T-helper 1 cell (primary cell): Measurements from ENCODE around the gene SLC27A1.
"Not testable (repeated sequence)": the region's sequence is repeated elsewhere in the genome, so short reads cannot be mapped to it uniquely, and the experiment has no call there.

ENCODE experiments used
- DNase-seq, 5 donors: peaks; one replicate each; pipeline ENCODE4 v3.0.0-alpha.2; 2012 to 2020

Gene SLC27A1

DNA sequence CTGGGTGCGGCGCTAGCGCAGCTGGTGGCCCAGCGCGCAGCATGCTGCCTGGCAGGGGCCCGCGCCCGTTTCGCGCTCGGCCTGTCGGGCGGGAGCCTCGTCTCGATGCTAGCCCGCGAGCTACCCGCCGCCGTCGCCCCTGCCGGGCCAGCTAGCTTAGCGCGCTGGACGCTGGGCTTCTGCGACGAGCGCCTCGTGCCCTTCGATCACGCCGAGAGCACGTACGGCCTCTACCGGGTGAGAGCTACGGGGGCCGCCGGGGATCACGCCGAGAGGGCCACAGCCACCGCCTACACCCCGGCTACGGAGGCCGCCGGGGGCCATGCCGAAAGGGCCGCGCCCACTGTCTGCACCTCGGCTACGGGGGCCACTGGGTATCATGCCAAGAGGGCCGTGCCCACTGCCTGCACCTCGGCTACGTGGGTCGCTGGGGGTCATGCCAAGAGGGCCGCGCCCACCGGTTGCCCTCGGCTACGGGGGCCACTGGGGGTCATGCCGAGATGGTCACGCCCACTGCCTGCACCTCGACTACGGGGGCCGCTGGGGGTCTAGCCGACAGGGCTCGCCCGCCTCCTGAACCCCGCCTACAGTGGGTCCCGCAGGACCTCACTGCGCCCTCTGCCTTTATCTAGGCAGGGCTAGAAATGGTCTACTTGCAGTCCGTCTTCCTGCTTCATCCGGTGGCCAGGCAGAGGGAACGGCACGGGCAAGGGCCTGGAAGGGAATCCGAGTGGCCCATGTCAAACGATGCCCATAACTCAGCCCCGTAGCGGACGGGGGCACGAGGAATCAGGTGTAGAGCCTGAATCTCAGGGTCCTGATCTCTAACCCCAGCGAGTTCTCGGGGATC is 41.6 kb downstream of the SLC27A1 start:
- DNase-seq, result peak; percentile 69 to 91 (median 80)

DNA sequence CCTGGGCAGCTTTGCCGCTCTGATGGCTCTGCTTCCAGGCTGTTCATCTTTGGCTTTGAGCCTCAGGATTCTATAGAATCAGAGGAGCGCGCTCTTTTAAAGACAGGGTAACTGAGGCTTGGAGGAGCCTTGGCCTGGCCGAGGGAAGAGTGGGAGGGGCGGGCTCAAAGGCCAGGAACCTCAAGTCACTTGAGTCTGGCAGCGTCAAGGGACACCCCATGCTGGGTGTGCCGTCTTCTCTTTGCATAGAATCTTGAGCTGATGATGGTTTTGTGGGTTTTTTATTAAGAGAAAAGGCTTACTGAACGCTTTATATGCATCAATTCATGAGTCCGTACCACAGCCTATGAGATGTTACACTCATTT is 42.2 kb downstream of the SLC27A1 start:
- no peak for DNase-seq

DNA sequence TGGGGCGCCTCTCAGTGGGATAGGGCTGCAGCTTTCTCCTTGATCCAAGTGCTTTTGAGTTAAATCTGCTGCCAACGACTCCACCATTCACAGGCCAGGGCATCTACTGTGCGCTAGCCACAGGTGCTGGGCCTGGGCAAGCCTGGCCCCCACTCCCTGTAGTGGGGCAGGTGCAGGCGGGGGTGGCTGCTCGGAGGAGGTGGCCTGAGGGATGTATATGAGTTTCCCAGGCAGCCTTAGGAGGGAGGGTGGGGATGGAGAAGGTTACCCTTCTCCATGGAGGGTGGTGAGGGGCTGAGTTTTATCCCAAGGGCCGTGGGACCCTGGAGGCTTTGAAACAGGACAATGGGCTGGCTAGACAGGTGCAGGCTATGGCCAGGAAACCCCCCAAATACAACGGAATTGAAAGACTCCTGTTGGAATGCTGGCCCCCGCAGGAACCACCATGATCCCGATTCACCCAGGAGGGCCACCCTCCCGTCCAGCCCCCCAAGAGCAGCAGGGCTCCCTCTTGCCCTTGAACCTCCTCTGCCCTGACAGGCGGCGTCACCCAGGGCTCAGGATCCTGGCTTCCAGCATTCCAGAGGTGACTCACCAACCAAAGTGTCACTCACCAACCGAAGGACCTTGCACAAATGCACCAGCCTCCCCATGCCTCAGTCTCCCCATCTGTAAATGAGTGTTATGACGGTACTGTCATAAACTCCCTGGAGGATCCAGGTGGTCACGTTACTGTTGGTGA is 45.3 kb downstream of the SLC27A1 start:
- DNase-seq, result no peak

DNA sequence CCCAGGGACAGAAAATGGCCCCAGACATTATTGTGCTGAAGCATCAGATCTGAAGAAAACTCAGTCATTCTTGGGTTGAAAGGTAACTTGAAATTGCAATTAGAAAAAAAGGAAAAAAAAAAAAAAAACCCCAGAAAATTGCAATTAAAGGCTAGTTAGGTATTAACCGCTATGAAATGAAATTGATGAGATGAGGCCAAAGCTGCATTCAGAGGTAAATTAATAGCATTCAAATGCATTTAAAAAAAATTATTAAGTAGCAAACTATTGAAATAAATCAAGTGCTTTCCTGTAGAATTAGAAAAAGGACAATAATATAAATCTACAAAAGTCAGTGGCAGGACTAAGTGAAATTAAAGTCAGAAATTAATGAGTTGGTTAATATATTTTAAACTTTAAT is 47.6 kb downstream of the SLC27A1 start:
- no peak for DNase-seq

DNA sequence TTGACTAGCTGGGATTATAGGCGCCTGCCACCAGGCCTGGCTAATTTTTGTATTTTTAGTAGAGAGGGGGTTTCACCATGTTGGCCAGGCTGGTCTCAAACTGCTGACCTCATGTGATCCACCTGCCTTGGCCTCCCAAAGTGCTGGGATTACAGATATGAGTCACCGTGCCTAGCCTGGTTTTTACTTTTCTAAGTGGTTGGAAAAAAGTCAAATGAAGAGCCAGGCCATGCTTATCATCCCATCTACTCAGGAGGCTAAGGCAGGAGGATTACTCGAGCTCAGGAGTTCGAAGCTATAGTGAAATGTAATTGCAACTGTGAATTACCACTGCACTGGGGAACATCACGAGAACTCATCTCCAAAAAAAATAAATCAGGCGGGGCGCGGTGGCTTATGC is 48.3 kb downstream of the SLC27A1 start:
- not testable (repeated sequence) for DNase-seq

DNA sequence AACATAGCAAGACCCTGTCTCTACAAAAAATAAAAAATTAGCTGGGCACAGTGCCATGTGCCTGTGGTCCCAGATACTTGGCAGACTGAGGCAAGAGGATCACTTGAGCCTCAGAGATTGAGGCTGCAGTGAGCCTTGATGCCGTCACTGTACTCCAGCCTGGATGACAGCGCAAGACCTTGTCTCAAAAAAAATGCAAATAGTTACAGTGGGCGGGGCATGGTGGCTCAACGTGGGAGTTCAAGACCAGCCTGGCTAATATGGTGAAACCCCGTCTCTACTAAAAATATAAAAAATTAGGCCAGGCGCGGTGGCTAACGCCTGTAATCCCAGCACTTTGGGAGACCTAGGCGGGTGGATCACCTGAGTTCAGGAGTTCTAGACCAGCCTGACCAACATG is 49.6 kb downstream of the SLC27A1 start:
- DNase-seq, result no peak

DNA sequence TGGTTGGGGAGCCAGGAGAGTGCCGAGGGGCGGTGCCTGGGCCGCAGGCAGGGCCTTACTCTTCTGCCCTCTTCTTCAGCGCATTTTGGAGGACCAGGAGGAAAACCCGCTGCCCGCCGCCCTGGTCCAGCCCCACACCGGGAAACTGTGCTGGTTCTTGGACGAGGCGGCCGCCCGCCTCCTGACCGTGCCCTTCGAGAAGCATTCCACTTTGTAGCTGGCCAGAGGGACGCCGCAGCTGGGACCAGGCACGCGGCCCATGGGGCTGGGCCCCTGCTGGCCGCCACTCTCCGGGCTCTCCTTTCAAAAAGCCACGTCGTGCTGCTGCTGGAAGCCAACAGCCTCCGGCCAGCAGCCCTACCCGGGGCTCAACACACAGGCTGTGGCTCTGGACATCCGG is 50.5 kb downstream of the SLC27A1 start:
- no peak for DNase-seq

DNA sequence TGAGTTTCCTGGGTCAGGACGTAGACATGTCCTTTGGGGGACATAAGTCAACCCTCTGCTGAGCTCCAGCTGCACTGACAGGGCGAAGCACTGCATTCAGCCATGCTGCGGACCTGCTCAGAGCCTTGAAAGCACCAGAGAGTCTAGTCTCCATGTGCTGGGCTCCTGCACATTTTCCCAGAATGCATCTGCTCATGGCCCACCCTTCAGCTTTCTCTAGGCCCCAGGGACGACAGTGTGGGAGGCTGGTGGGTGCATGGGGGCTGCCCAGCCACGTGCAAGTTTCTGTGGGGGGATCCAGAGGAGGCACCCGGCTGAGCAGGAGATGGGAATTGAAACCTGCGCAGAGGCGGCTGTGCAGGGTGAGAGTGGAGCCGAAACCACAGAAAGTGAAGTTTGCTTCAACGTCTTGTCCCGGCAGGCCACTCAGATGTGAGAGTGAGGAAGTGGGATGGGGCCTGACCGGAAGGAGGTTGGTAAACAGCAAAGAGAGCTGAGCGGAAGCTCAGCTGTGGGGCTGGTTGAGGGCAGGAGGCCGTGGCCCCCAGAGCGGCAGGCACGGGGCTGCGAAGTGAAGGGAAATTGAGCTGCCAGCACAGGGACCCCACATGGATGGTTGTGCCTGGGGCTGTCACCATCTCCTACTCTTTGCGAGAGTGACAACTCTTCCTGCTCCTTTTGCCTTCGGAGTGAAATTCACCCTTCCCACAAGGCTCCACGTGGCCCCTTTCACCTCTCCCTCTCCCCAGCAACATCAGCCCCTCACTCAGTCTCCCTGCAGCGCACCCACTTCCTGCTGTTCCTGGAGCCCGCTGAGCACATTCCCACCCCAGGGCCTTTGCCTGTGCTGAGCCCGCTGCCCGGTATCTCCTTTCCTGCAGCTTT is 52.9 kb downstream of the SLC27A1 start:
- peak in 1 of 5 donors; percentile 82 for DNase-seq

DNA sequence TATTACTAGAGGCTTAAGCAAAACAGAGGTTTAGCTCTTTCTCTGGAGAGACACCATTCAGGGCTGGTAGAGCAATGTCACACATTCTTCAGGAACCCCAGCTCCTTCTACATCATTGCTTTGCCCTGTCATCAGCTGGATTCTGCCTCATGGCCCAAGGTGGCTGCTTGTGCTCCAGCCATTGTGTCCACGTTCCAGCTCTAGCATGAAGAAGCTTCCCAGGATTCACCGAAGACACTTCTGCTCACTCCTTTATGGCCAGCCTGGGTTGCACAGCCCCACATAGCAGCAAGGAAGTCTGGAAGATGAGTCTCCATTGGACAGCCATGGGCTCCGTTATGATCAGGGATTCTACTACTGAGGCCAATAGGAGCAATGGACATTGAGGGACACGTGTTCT is 54.3 kb downstream of the SLC27A1 start:
- DNase-seq, result no peak

DNA sequence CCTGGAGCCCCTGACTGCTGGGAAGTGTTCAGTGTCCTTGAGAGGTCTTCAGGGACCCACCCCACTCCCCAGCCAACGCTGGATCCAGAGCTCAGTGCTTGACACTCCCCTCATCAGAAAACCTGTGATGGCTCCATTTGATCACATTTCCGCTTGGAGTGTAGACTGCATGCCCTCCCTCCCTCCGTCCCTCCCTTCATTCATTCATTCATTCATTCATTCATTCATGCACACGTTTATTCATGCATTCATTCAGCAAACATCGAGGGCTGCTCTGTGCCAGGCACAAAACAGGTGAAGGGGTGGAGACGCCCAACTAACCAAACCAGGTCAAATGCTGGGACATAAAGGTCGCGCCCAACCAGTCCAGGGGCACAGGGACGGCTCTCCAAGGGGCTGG is 54.8 kb downstream of the SLC27A1 start:
- no peak for DNase-seq

DNA sequence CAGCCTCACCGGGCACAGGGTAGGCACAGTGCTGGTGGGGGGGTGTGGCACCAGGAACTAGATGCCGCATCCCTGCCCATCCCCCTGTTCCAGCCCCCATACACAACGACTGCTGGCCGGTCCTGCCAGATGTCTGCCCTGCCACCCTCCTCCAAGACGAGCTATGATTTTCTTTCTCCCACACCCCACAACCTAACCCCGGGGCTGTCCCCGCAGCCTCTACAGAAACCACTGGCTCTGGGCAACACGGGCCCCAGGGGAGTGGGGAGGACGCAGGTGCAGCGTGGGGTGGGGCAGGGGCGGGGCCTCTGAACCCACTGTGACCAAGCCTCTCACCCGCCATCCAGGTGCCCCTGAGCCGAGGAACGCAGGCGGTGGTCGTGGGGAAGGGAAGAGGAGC is 56.6 kb downstream of the SLC27A1 start:
- no peak for DNase-seq

DNA sequence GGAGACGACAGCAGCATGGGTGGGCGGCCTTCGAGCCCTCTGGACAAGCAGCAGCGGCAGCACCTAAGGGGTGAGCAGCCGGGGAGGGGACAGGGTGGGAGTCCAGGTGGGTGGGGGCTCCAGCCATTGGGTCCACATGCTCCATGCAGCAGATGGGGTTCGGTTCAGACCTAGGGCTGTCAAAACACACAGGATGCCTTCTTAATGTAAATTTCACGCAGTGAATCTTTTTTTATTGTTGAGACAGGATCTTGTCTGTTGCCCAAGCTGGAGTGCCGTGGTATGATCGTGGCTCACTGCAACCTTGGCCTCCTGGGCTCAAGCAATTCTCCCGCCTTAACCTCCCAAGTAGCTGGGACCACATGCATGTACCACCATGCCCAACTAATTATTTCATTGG is 57.0 kb downstream of the SLC27A1 start:
- no peak for DNase-seq

DNA sequence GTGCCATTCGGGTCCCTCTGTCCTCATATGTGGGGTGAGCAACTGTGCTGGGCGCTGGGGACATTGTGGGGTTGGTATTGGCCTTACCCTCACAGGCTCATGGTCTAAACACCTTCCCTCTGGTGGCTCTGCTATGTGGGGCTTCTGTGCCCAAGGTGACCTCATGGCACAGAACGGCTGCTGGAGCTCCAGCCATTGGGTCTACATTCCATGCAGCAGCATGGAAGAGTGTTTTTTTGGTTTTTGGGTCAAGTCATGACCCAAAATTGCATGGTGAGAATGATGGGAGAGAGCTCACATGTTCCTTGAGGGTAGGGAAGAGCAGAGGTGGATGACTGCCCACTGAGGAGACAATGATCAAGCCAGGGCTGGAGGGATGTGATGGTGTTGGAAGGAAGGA is 58.3 kb downstream of the SLC27A1 start:
- DNase-seq, result no peak

DNA sequence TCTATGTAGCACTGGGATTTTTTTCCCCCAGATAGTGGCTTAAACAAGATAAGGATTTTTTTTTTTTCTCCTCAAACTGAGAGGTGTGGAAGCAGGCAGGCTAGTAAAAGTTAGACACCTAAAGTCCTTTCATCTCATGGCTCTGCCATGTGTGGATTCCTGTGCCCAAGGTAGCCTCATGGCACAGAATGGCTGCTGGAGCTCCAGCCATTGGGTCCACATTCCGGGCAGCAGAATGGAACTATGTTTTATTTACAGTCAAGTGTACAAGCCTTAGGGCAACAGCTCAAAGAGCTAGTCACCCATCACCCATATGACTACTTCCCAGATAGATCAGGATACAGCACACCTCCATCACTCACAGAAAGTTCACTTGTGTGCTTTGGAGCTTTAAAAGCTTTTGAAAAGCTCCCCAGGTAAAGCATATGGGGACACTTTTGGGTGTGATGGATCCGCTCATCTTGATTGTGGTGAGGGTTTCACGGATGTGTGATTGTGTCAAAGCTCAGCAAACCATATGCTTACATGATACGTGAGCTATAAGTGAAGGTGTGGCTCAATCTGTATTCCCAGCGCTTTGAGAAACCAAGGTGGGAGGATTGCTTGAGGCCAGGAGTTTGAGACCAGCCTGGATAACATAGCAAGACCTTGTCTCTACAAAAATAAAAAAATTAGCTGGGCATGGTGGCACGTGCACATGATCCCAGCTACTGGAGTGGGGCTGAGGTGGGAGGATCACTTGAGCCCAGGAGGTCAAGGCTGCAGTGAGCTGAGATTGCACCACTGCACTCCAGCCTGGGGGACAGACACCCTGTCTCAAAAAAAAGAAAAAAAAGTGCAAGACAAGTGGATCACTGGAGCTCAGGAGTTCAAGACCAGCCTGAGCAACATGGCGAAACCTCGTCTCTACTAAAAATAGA is 59.2 kb downstream of the SLC27A1 start:
- DNase-seq, result no peak

DNA sequence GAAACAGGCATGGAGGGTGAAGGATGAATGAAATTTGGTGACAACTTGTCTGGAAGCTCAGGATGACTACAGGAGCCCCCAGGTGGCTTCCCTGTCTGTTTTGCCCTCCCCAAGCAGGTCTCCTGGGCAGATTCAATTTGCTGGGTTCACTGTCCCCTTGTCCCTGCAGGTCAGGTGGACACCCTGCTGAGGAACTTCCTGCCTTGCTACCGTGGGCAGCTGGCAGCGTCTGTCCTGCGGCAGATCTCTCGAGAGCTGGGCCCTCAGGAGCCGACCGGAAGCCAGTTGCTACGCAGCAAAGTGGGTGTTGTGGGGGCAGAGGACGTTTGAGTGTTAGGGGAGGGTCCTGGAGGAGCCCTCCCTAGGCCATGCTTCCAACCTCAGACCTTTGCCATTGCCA is 60.3 kb downstream of the SLC27A1 start:
- no peak for DNase-seq

DNA sequence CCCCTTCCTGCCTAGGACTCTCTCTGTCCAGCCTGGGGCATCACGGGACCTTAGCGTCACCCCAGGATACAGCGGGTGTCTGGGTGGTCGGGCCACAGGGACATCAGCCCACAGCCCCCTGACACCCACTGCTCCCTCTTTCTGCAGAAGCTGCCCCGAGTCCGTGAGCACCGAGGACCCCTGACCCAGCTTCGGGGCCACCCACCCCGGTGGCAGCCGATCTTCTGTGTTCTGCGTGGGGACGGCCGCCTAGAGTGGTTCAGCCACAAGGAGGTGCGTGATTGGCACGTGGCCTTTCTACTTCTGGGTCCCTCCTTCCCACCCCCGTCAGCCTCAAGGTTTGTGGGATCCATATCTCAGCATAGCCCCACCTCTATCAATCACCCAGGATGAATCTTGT is 61.8 kb downstream of the SLC27A1 start:
- no peak for DNase-seq

DNA sequence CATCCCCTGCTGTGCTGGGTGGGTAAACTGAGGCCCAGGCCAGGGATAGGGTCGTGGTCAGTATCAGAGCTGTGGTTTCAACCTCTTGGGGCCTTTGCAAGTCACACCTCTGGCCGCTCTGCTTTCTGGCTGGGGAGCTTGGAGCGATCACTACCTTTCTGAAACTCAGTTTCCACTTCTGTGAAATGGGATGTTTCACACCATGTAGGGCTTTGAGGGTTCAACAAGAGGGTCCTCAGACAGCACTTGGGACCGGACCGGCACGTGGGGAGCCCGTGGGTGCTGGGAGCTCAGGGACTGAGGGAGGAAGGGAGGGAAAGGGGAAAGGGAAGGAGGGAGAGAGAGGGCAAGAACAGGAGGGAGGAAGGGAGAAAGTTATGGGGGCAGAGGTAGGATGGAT is 62.2 kb downstream of the SLC27A1 start:
- DNase-seq, result no peak

DNA sequence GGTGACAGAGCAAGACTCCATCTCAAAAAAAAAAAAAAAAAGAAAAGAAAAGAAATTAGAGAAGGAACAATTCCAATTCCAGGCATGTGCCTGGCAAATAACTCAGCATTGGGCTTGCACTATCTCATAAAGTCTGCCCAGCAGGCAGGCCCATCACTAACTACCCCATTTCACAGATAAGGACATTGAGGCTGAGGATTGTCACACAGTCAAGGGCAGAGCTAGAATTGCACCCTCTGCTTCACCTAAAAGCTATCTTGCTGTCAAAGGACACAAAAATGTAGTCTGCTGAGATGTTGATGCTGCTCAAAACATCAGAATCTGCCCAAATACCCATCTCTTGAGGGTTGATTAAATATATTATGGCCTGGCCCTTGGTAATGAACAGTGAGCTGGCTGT is 64.4 kb downstream of the SLC27A1 start:
- DNase-seq, result no peak

DNA sequence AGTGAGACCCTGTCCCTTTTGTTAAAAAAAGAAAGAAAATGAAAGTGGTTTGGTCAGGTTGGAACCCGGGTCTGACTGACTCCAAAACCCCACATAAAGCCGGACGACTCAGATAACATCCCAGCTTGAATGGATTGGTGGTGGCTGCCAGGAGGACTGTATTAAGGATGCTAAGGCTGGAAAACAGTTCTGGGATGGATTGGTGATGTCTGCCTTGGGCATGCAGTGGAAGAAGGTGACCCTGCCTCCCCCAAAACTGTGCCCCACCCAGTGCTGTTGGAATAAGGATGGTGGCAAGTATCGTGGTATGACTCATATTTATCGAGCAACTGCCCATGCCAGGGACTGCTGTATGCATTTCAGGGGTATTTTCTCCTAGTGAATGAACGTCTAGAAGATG is 66.6 kb downstream of the SLC27A1 start:
- no peak for DNase-seq

DNA sequence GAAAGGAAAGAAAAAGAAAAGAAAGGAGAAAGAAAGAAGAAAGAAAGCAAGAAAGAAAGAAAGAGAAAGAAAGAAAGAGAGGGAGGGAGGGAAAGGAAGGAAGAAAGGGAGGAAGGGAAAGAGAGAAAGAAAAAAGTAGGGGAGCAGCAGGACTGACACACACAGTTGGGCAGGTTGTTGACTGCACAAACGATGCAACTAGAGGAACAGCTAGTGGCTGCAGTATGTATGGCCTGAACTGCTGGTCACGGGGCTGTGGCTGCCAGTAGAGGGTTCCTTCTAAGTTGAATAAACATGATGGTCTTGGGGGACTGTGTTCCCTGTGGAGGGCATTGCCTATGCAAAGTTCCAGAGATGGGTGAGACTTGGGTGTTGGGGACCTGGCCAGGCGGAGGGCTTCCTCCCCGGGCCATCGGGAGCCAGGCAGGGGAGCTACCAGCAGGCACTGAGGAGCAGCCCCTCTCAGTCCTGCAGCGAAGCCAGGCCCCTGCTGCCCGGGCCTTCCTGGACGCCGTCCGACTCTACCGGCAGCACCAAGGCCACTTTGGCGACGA is 68.4 kb downstream of the SLC27A1 start:
- no peak for DNase-seq

DNA sequence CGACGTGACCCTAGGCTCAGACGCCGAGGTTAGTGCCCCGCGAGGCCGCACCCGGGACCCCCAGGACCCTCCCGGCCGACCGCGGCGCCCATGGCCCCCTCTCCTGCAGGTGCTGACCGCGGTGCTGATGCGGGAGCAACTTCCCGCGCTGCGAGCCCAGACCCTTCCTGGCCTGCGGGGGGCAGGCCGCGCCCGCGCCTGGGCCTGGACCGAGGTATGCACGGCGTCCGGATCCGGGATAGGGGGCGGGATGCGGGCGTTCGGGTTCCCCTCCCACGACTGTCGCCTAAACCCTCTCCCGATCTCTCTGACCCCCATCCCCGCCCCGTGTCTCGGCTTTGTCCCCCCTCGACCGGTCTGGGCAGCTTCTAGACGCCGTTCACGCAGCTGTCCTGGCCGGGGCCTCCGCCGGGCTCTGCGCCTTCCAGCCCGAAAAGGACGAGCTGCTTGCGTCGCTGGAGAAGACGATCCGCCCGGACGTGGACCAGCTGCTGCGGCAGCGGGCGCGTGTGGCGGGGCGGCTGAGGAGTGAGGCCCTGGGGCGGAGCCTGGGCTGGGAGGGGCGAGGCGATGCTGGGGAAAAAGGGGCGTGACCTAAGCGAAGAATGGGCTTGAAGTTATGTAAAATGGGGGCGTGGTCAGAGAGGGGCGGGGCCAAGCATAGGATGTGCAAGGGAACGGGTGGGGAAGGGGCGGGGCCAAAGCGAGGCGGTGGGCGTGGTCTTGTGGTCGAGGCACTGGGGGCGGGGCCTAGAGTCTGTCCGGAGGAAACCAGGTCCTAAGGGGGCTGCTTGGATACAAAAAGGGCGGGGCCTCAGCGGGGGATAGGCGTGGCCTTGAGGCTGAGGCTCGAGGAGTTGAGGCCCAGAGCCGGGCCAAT is 69.2 kb downstream of the SLC27A1 start:
- peak; percentile 94 to 99 (median 96) for DNase-seq
